Measurements from ENCODE around the gene ANKRD34A.

DNA sequence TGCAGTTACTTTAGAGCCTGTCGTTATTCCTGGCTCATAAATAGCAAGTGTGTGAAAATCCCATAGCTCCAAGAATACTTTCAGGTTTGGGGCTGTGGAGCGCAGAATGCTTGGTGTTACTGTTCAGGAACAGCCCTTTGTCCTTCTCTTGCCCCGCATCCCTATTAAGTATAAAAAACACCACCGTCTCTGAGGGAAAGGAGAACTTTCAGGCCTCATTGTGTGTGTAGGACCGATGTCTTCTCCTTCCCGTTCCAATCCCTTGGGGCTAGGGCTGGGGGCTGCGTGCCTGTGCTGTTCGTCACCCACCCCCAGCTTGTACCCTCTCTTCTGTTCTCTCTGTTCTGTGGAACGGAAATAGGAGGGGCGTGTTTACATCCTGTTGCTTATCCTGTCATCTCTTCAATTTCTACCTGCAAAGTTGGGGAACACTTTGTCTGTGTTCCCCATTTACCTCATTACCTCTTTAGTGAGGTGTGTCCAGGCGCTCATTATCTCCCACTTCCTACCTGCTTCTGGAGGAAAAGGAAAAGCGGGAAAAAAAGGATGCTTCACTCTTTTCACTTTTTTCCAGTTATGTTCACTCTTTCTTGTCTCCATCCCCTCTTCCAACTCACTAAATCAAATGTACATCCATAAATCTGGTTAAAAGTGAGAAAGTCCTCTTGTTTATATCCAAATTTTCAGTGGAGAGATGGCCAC, 32.8 kb upstream of the ANKRD34A start:
- TF ChIP-seq, protein P1, sequence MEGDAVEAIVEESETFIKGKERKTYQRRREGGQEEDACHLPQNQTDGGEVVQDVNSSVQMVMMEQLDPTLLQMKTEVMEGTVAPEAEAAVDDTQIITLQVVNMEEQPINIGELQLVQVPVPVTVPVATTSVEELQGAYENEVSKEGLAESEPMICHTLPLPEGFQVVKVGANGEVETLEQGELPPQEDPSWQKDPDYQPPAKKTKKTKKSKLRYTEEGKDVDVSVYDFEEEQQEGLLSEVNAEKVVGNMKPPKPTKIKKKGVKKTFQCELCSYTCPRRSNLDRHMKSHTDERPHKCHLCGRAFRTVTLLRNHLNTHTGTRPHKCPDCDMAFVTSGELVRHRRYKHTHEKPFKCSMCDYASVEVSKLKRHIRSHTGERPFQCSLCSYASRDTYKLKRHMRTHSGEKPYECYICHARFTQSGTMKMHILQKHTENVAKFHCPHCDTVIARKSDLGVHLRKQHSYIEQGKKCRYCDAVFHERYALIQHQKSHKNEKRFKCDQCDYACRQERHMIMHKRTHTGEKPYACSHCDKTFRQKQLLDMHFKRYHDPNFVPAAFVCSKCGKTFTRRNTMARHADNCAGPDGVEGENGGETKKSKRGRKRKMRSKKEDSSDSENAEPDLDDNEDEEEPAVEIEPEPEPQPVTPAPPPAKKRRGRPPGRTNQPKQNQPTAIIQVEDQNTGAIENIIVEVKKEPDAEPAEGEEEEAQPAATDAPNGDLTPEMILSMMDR (IDR thresholded peaks at IDR 0.05) = no peak
- TF ChIP-seq POLR2A (IDR thresholded peaks at IDR 0.05) = no peak
- TF ChIP-seq EP300 (IDR thresholded peaks at IDR 0.05) = no peak

All from ovary (tissue), 3 donors.